Measurements from ENCODE around the gene SCFD2. TPM values are rescaled to one million over a fixed set of nuclear protein-coding genes. Genes with fewer than 3 reads are reported as not detected.
"Not testable (repeated sequence)": the region's sequence is repeated elsewhere in the genome, so short reads cannot be mapped to it uniquely, and the experiment has no call there.

Gene SCFD2
- total RNA-seq, 1 donor from 2014 or later: 11.9 TPM

DNA sequence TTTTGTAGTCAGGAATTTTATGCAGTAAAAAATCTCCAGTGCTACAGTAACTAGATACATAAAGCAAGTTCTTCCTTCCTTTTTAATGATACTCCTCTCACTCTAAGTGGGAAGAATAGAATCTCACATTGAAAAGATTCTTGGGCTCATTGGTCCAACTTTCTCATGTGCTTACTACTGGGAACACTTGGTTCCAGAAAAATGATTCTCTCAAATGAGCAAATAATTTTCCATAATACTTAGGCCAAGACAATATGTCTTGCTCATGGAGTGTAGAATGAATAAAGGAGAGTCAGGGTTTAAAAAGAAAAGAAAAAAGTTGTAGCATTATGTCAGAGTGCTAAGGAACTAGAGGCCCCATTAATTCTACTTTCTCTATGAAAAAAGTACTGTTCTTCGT, 306.0 kb downstream of the SCFD2 start:
- H3K36me3 ChIP-seq (ENCODE audit: insufficient read depth, low read length): no peaks in the 10 kb centered on the region
- H3K4me1 ChIP-seq (ENCODE audit: insufficient read depth, low read length): peaks cover 10% of the 10 kb centered on the region
- Mint-ChIP-seq H3K36me3 (ENCODE audit: low read depth, unreplicated experiment) (no peaks in the 10 kb centered on the region), H3K4me1 (ENCODE audit: low read depth, unreplicated experiment) (peaks cover 7% of the 10 kb centered on the region), H3K4me3 (ENCODE audit: unreplicated experiment) (no peak overlapping the region), H3K9me3 (ENCODE audit: unreplicated experiment) (no peaks in the 10 kb centered on the region), H3K27me3 (ENCODE audit: low read depth, unreplicated experiment) (no peaks in the 10 kb centered on the region), H3K27ac (ENCODE audit: unreplicated experiment) (no peak overlapping the region)
- no peaks in the 10 kb centered on the region for H4K20me1 ChIP-seq (ENCODE audit: insufficient read depth, low read length)
- H3K4me2 ChIP-seq (ENCODE audit: low read length): no peak overlapping the region
- no peaks in the 10 kb centered on the region for H3K79me2 ChIP-seq (ENCODE audit: insufficient read depth, low read length)
- DNase-seq (ENCODE audit: low read depth) (no peak), FAIRE-seq (no peak)
- H2AFZ ChIP-seq (ENCODE audit: low read depth, low read length): no peak overlapping the region
- H3K9me3 ChIP-seq (ENCODE audit: insufficient read depth, low read depth, low read length): no peaks in the 10 kb centered on the region
- TF ChIP-seq, protein P1, sequence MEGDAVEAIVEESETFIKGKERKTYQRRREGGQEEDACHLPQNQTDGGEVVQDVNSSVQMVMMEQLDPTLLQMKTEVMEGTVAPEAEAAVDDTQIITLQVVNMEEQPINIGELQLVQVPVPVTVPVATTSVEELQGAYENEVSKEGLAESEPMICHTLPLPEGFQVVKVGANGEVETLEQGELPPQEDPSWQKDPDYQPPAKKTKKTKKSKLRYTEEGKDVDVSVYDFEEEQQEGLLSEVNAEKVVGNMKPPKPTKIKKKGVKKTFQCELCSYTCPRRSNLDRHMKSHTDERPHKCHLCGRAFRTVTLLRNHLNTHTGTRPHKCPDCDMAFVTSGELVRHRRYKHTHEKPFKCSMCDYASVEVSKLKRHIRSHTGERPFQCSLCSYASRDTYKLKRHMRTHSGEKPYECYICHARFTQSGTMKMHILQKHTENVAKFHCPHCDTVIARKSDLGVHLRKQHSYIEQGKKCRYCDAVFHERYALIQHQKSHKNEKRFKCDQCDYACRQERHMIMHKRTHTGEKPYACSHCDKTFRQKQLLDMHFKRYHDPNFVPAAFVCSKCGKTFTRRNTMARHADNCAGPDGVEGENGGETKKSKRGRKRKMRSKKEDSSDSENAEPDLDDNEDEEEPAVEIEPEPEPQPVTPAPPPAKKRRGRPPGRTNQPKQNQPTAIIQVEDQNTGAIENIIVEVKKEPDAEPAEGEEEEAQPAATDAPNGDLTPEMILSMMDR (IDR thresholded peaks at IDR 0.05; ENCODE audit: insufficient read depth, low read depth, low read length): no peak
- TF ChIP-seq EZH2 (IDR thresholded peaks at IDR 0.05; ENCODE audit: insufficient read depth, low read length): no peak
- no peak overlapping the region for H3K4me3 ChIP-seq (ENCODE audit: insufficient read depth, low read depth, low read length)
- H3K27me3 ChIP-seq (ENCODE audit: insufficient read depth, low read length): no peaks in the 10 kb centered on the region
- H3K27ac ChIP-seq (ENCODE audit: low read depth, low read length): no peak overlapping the region
- H3K9ac ChIP-seq (ENCODE audit: low read length): no peak overlapping the region

DNA sequence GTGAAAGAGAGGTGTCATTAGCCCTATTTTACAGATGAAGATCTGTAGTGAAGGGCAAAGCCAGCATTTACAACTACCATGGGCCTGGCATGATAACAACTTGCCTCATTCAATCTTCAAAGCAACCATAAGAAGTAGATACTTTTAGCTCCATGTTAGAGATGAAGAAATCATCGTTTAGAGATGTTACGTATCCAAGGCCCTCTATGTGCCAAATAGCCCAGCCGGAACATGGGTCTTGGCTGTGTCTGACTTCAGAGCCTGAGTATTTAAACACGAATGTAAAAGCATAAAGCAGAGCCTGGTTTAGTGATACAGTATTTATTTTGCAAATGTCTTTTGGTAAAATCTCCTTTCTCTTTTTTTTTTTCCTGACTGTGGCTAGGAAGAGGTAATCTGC, 306.6 kb downstream of the SCFD2 start:
- H3K27me3 ChIP-seq (ENCODE audit: insufficient read depth, low read length): no peaks in the 10 kb centered on the region
- H3K4me2 ChIP-seq (ENCODE audit: low read length): no peak overlapping the region
- H3K4me1 Mint-ChIP-seq (ENCODE audit: low read depth, unreplicated experiment): peaks cover 7% of the 10 kb centered on the region
- no peak overlapping the region for H3K9ac ChIP-seq (ENCODE audit: low read length)
- no peaks in the 10 kb centered on the region for H3K36me3 Mint-ChIP-seq (ENCODE audit: low read depth, unreplicated experiment)
- H2AFZ ChIP-seq (ENCODE audit: low read depth, low read length): no peak overlapping the region
- peaks cover 10% of the 10 kb centered on the region for H3K4me1 ChIP-seq (ENCODE audit: insufficient read depth, low read length)
- TF ChIP-seq EZH2 (IDR thresholded peaks at IDR 0.05; ENCODE audit: insufficient read depth, low read length): no peak
- TF ChIP-seq, protein P1 (IDR thresholded peaks at IDR 0.05; ENCODE audit: insufficient read depth, low read depth, low read length): no peak
- no peak overlapping the region for H3K27ac Mint-ChIP-seq (ENCODE audit: unreplicated experiment)
- no peaks in the 10 kb centered on the region for H3K9me3 Mint-ChIP-seq (ENCODE audit: unreplicated experiment)
- no peak overlapping the region for H3K4me3 ChIP-seq (ENCODE audit: insufficient read depth, low read depth, low read length)
- no peak overlapping the region for H3K4me3 Mint-ChIP-seq (ENCODE audit: unreplicated experiment)
- DNase-seq (ENCODE audit: low read depth): no peak
- H3K27ac ChIP-seq (ENCODE audit: low read depth, low read length): no peak overlapping the region
- H3K79me2 ChIP-seq (ENCODE audit: insufficient read depth, low read length): no peaks in the 10 kb centered on the region
- no peak for FAIRE-seq
- no peaks in the 10 kb centered on the region for H3K36me3 ChIP-seq (ENCODE audit: insufficient read depth, low read length)
- no peaks in the 10 kb centered on the region for H4K20me1 ChIP-seq (ENCODE audit: insufficient read depth, low read length)
- no peaks in the 10 kb centered on the region for H3K9me3 ChIP-seq (ENCODE audit: insufficient read depth, low read depth, low read length)
- H3K27me3 Mint-ChIP-seq (ENCODE audit: low read depth, unreplicated experiment): no peaks in the 10 kb centered on the region

DNA sequence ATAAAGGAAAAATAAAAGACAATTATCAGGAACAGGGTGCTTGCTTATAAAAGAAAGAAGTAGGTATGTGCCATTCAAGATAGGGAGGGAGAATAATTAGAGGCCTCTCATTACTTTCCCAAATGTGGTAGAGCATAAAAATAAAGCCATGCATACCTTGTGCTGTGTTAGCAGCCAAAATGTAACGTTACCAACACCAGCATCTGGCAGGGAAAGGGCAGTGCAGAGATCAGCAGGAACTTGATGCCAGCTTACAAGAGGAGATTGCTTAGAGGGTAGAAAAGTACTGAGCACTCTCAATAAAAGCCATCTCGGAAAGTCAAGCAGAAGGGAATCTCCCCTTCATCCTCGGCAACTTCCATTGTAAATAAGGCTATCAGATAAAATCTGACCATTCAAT, 308.2 kb downstream of the SCFD2 start:
- peaks cover 7% of the 10 kb centered on the region for H3K4me1 Mint-ChIP-seq (ENCODE audit: low read depth, unreplicated experiment)
- Histone ChIP-seq H3K36me3 (ENCODE audit: insufficient read depth, low read length) (no peaks in the 10 kb centered on the region), H3K4me1 (ENCODE audit: insufficient read depth, low read length) (peaks cover 10% of the 10 kb centered on the region), H3K27me3 (ENCODE audit: insufficient read depth, low read length) (no peaks in the 10 kb centered on the region), H3K4me3 (ENCODE audit: insufficient read depth, low read depth, low read length) (no peak overlapping the region), H3K79me2 (ENCODE audit: insufficient read depth, low read length) (no peaks in the 10 kb centered on the region), H3K4me2 (ENCODE audit: low read length) (no peak overlapping the region), H3K27ac (ENCODE audit: low read depth, low read length) (no peak overlapping the region), H4K20me1 (ENCODE audit: insufficient read depth, low read length) (no peaks in the 10 kb centered on the region), H3K9ac (ENCODE audit: low read length) (no peak overlapping the region), H2AFZ (ENCODE audit: low read depth, low read length) (no peak overlapping the region), H3K9me3 (ENCODE audit: insufficient read depth, low read depth, low read length) (no peaks in the 10 kb centered on the region)
- no peak for FAIRE-seq
- no peak overlapping the region for H3K4me3 Mint-ChIP-seq (ENCODE audit: unreplicated experiment)
- no peaks in the 10 kb centered on the region for H3K36me3 Mint-ChIP-seq (ENCODE audit: low read depth, unreplicated experiment)
- H3K27me3 Mint-ChIP-seq (ENCODE audit: low read depth, unreplicated experiment): no peaks in the 10 kb centered on the region
- no peaks in the 10 kb centered on the region for H3K9me3 Mint-ChIP-seq (ENCODE audit: unreplicated experiment)
- TF ChIP-seq, protein P1 (IDR thresholded peaks at IDR 0.05; ENCODE audit: insufficient read depth, low read depth, low read length): no peak
- TF ChIP-seq EZH2 (IDR thresholded peaks at IDR 0.05; ENCODE audit: insufficient read depth, low read length): no peak
- no peak for DNase-seq (ENCODE audit: low read depth)
- H3K27ac Mint-ChIP-seq (ENCODE audit: unreplicated experiment): no peak overlapping the region

DNA sequence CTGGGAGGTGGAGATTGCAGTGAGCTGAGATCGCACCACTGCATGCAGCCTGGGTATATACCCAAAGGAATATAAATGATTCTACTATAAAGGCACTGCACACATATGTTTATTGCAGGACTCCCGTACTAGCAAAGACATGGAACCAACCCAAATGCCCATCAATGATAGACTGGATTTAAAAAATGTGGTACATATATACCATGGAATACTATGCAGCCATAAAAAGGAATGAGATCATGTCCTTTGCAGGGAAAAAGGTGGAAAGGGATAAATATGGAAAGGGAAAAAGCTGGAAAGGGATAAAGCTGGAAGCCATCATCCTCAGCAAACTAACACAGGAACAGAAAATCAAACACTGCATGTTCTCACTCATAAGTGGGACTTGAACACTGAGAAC, 308.8 kb downstream of the SCFD2 start:
- H3K4me3 Mint-ChIP-seq (ENCODE audit: unreplicated experiment); H3K27me3 ChIP-seq (ENCODE audit: insufficient read depth, low read length); H2AFZ ChIP-seq (ENCODE audit: low read depth, low read length); H3K9me3 Mint-ChIP-seq (ENCODE audit: unreplicated experiment); H3K4me3 ChIP-seq (ENCODE audit: insufficient read depth, low read depth, low read length); H4K20me1 ChIP-seq (ENCODE audit: insufficient read depth, low read length); H3K9me3 ChIP-seq (ENCODE audit: insufficient read depth, low read depth, low read length); H3K79me2 ChIP-seq (ENCODE audit: insufficient read depth, low read length); H3K4me1 Mint-ChIP-seq (ENCODE audit: low read depth, unreplicated experiment); H3K4me2 ChIP-seq (ENCODE audit: low read length); DNase-seq (ENCODE audit: low read depth); FAIRE-seq; H3K27ac Mint-ChIP-seq (ENCODE audit: unreplicated experiment); H3K27ac ChIP-seq (ENCODE audit: low read depth, low read length); H3K36me3 ChIP-seq (ENCODE audit: insufficient read depth, low read length); H3K9ac ChIP-seq (ENCODE audit: low read length); H3K4me1 ChIP-seq (ENCODE audit: insufficient read depth, low read length); H3K27me3 Mint-ChIP-seq (ENCODE audit: low read depth, unreplicated experiment); H3K36me3 Mint-ChIP-seq (ENCODE audit: low read depth, unreplicated experiment): not testable (repeated sequence)

Data from astrocyte (in vitro differentiated cells and primary cell).